Measurements from ENCODE around the gene FAN1. TPM values are rescaled to one million over a fixed set of nuclear protein-coding genes. Genes with fewer than 3 reads are reported as not detected.

FAN1 gene
- total and polyA plus RNA-seq, 2 of the 4 experiments (the other 2 are of a cell fraction): 7.6 to 12.4 TPM

DNA sequence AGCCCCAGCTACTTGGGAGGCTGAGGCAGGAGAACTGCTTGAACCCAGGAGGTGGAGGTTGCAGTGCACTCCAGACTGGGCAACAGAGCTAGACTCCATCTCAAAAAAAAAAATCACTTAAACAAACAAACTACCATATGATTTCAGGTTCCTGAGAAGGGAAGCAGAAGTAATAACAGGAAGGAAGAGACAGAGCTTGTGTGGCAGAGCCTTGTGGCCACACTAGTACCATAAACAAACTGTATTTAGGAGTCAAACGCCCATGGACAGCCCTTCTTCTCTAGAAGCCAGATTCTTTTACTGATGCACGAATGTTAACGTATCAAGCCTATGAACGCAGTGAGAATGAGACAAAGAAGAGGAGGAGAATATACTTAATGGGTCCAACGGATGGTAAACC lies 75.7 kb downstream of the FAN1 start:
- no TSS peak for BruUV-seq (replicated peaks)
- CTCF ChIA-PET: no interaction called here

More for the DNA sequence above, 75.7 kb downstream of the FAN1 start:
- H4K8ac ChIP-seq (ENCODE audit: low read depth in 2 of 2, low read length in 2 of 2): no peak overlapping the region
- no peak overlapping the region for H3K23ac ChIP-seq (ENCODE audit: low read depth, low read length)
- no peak overlapping the region for H3K56ac ChIP-seq (ENCODE audit: extremely low read depth, insufficient read depth, low read length)
- no peaks in the 10 kb centered on the region for H3K9me3 ChIP-seq (ENCODE audit: control insufficient read depth, insufficient read depth, low read length)
- H2AK9ac ChIP-seq (replicated peaks; ENCODE audit: low read depth, low read length, poor library complexity): no peak overlapping the region
- no peak overlapping the region for H2AFZ ChIP-seq (replicated peaks; ENCODE audit: low read length, poor library complexity)
- H3K79me1 ChIP-seq (ENCODE audit: low read depth in 1 of 2, low read length in 2 of 2): peaks cover 28 to 49% of the 10 kb centered on the region in 2 experiments
- H3K27me3 ChIP-seq (ENCODE audit: control insufficient read depth, insufficient read depth, low read length): no peaks in the 10 kb centered on the region
- dilution Hi-C loops (cut with HindIII; ENCODE audit: low sequenced_read_pairs, unreplicated experiment): no loop called here
- H3K4ac ChIP-seq (ENCODE audit: low read depth, low read length): no peak overlapping the region
- no peaks in the 10 kb centered on the region for H3K4me1 ChIP-seq (ENCODE audit: control insufficient read depth, insufficient read depth, low read length)
- intact Hi-C loops (cut with micrococcal nuclease): loop anchor here (5.0 kb wide), 1 partner anchor 37 kb away; no protein-coding TSS in a partner anchor
- no peak overlapping the region for H3K9ac ChIP-seq (ENCODE audit: low read depth, low read length)
- no peak overlapping the region for H3K4me2 ChIP-seq (ENCODE audit: low read depth, low read length)
- H4K20me1 ChIP-seq (ENCODE audit: insufficient read depth, low read length): peaks cover 19% of the 10 kb centered on the region; the same call in 1 of the 2 replicates
- no peak overlapping the region for H2BK20ac ChIP-seq (ENCODE audit: low read depth, low read length)
- H2BK15ac ChIP-seq (ENCODE audit: low read depth, low read length): no peak overlapping the region
- TF ChIP-seq BHLHE40 (IDR thresholded peaks at IDR 0.05; ENCODE audit: low read depth, low read length): no peak
- TF ChIP-seq CTCF (conservative IDR thresholded peaks at IDR 0.05; ENCODE audit: low read depth, low read length): no peak
- no peak for TF ChIP-seq RCOR1 (IDR thresholded peaks at IDR 0.05; ENCODE audit: insufficient replicate concordance, low read length)
- TF ChIP-seq MAZ (IDR thresholded peaks at IDR 0.05; ENCODE audit: borderline replicate concordance, low read depth, low read length): no peak
- TF ChIP-seq MAFK (IDR thresholded peaks at IDR 0.05; ENCODE audit: low read depth, low read length): no peak
- no peak for TF ChIP-seq MXI1 (IDR thresholded peaks at IDR 0.05; ENCODE audit: borderline replicate concordance, low read depth, low read length)
- no peak for TF ChIP-seq NFE2L2 (IDR thresholded peaks at IDR 0.05; ENCODE audit: low read depth, low read length)
- TF ChIP-seq CHD1 (IDR thresholded peaks at IDR 0.05; ENCODE audit: low read depth, low read length): no peak
- TF ChIP-seq POLR2A (IDR thresholded peaks at IDR 0.05; ENCODE audit: low read depth, low read length): no peak
- TF ChIP-seq RAD21 (IDR thresholded peaks at IDR 0.05; ENCODE audit: low read length): no peak
- no peak for TF ChIP-seq CEBPB (IDR thresholded peaks at IDR 0.05; ENCODE audit: low read depth, low read length)
- TF ChIP-seq, protein P1, sequence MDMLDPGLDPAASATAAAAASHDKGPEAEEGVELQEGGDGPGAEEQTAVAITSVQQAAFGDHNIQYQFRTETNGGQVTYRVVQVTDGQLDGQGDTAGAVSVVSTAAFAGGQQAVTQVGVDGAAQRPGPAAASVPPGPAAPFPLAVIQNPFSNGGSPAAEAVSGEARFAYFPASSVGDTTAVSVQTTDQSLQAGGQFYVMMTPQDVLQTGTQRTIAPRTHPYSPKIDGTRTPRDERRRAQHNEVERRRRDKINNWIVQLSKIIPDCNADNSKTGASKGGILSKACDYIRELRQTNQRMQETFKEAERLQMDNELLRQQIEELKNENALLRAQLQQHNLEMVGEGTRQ (IDR thresholded peaks at IDR 0.05; ENCODE audit: low read depth, low read length): no peak
- no peak for TF ChIP-seq FOS (IDR thresholded peaks at IDR 0.05; ENCODE audit: low read depth, low read length)
- TF ChIP-seq, protein P2, sequence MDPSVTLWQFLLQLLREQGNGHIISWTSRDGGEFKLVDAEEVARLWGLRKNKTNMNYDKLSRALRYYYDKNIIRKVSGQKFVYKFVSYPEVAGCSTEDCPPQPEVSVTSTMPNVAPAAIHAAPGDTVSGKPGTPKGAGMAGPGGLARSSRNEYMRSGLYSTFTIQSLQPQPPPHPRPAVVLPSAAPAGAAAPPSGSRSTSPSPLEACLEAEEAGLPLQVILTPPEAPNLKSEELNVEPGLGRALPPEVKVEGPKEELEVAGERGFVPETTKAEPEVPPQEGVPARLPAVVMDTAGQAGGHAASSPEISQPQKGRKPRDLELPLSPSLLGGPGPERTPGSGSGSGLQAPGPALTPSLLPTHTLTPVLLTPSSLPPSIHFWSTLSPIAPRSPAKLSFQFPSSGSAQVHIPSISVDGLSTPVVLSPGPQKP (IDR thresholded peaks at IDR 0.05; ENCODE audit: borderline replicate concordance, low read depth, low read length): no peak
- TF ChIP-seq SMC3 (IDR thresholded peaks at IDR 0.05; ENCODE audit: low read depth, low read length): no peak
- no peak for TF ChIP-seq RFX5 (IDR thresholded peaks at IDR 0.05; ENCODE audit: low read depth, low read length)
- H4K91ac ChIP-seq (ENCODE audit: insufficient read depth, low read depth, low read length): no peak overlapping the region
- DNase-seq: no peak
- no peak overlapping the region for H4K5ac ChIP-seq (ENCODE audit: low read depth, low read length)
- POLR2A ChIA-PET (ENCODE audit: unreplicated experiment): no interaction called here
- WGBS, 2 experiments (ENCODE audit: extremely low coverage in 2 of 2, insufficient read length in 1 of 2): 100% methylated on average over 2 of the region's 5 CpGs; no CpG with 5 or more reads in 1 of the 2 experiments
- H3K9me1 ChIP-seq (ENCODE audit: insufficient read depth, low read length): no peaks in the 10 kb centered on the region
- no peak overlapping the region for H3K14ac ChIP-seq (replicated peaks; ENCODE audit: low read depth, low read length)
- H3K27ac ChIP-seq (ENCODE audit: insufficient read depth, low read length): no peak overlapping the region
- H3K18ac ChIP-seq (ENCODE audit: low read depth, low read length): no peak overlapping the region
- no peak overlapping the region for H3K4me3 ChIP-seq (ENCODE audit: insufficient read depth, low read depth, low read length)
- no peak overlapping the region for H2AK5ac ChIP-seq (ENCODE audit: low read depth, low read length)
- no peak for ATAC-seq (ENCODE audit: low read depth)
- H2BK120ac ChIP-seq (ENCODE audit: low read depth, low read length): no peak overlapping the region
- peaks cover 3% of the 10 kb centered on the region; the same call in 1 of the 2 replicates for H3K36me3 ChIP-seq (ENCODE audit: control insufficient read depth, insufficient read depth, low read length)
- H2BK5ac ChIP-seq (ENCODE audit: low read depth, low read length, poor library complexity, severe bottlenecking): no peak overlapping the region
- in situ Hi-C loops (cut with MboI; ENCODE audit: low sequenced_read_pairs): no loop called here
